PC-3 (cell line): ENCODE measurements around the gene IQCE. TPM values are rescaled to one million over a fixed set of nuclear protein-coding genes. Genes with fewer than 3 reads are reported as not detected.
A peak's percentile ranks its signal among the peaks of the same experiment; 100 is the strongest.

Source experiments
- ATAC-seq: fragments of 200-7000 bp; cut with Tn5 transposase; 2 replicates; pipeline ENCODE4 v1.9.1; 2020; ENCODE audit warnings: mild to moderate bottlenecking, moderate library complexity
- BruUV-seq: library from RNA; stranded (reverse); fragments of 400-500 nt; replicated peaks from 2 replicates; lab custom pipeline; 2021; lab: Mats Ljungman, UMichigan
- CTCF ChIA-PET: fragments of 300-600 bp; sonication (Branson Sonifier 250); formaldehyde crosslinking; loops from one replicate; lab custom pipeline; 2022; ENCODE audit warnings: antibody characterized with exemption; lab: Charles Lee
- POLR2A ChIA-PET: fragments of 300-600 bp; sonication (Branson Sonifier 250); formaldehyde crosslinking; loops from one replicate; lab custom pipeline; 2022; ENCODE audit warnings: antibody characterized with exemption; ENCODE audit not compliant: unreplicated experiment; lab: Charles Lee
- DNase-seq: peaks from one replicate; pipeline ENCODE4 v3.0.0-alpha.2; 2015
- H2AFZ ChIP-seq: fragments of 300-600 bp; sonication (generic); 2 replicates; pipeline ENCODE4 v1.6.0; 2016; ENCODE audit warnings: antibody characterized with exemption, low read length
- H3F3A ChIP-seq: fragments of 300-600 bp; sonication (generic); one replicate; pipeline ENCODE4 v1.6.0; 2017; ENCODE audit warnings: antibody characterized with exemption, low read length, control low read depth, mild to moderate bottlenecking; ENCODE audit not compliant: unreplicated experiment
- H3K27ac ChIP-seq: fragments of 300-600 bp; sonication (generic); 2 replicates; pipeline ENCODE4 v1.5.1; 2016; ENCODE audit warnings: mild to moderate bottlenecking, low read length
- H3K27me3 ChIP-seq: fragments of 300-600 bp; sonication (generic); 2 replicates; pipeline ENCODE4 v1.6.1; 2016; ENCODE audit warnings: low read length, mixed read lengths
- H3K36me3 ChIP-seq: fragments of 300-600 bp; sonication (generic); 2 replicates; pipeline ENCODE4 v1.6.1; 2016; ENCODE audit warnings: low read depth, mixed run types, low read length, mixed read lengths
- H3K4me1 ChIP-seq: fragments of 300-600 bp; sonication (generic); 2 replicates; pipeline ENCODE4 v1.5.1; 2016; ENCODE audit warnings: low read length; ENCODE audit not compliant: insufficient read depth
- H3K4me2 ChIP-seq: fragments of 300-600 bp; sonication (generic); 2 replicates; pipeline ENCODE4 v1.6.0; 2016; ENCODE audit warnings: low read length
- H3K4me3 ChIP-seq: fragments of 300-600 bp; sonication (generic); 2 replicates; pipeline ENCODE4 v1.5.1; 2016; ENCODE audit warnings: mild to moderate bottlenecking, low read length, mixed read lengths
- H3K79me2 ChIP-seq: fragments of 300-600 bp; sonication (generic); 2 replicates; pipeline ENCODE4 v1.6.1; 2017; ENCODE audit warnings: low read length, mixed read lengths
- H3K9ac ChIP-seq: fragments of 300-600 bp; sonication (generic); 2 replicates; pipeline ENCODE4 v1.6.0; 2016; ENCODE audit warnings: mild to moderate bottlenecking, low read length
- H3K9me2 ChIP-seq: fragments of 300-600 bp; sonication (generic); replicated peaks from 2 replicates; pipeline ENCODE4 v1.6.1; 2016; ENCODE audit warnings: mixed run types, low read length, mixed read lengths
- H3K9me3 ChIP-seq: fragments of 300-600 bp; sonication (generic); 2 replicates; pipeline ENCODE4 v1.6.1; 2016; ENCODE audit warnings: low read length, mixed read lengths
- H4K20me1 ChIP-seq: fragments of 300-600 bp; sonication (generic); 2 replicates; pipeline ENCODE4 v1.6.1; 2016; ENCODE audit warnings: low read length, mixed read lengths
- EZH2 ChIP-seq: fragments of 300-600 bp; sonication (generic); IDR thresholded peaks from one replicate; pipeline ENCODE4 v1.6.1; 2017; ENCODE audit warnings: antibody characterized with exemption, mild to moderate bottlenecking, low read length; ENCODE audit not compliant: unreplicated experiment
- EZH2phosphoT487 ChIP-seq: fragments of 300-600 bp; sonication (generic); IDR thresholded peaks from 2 replicates; pipeline ENCODE4 v1.6.1; 2018; ENCODE audit warnings: mild to moderate bottlenecking, antibody characterized with exemption, low read length, borderline replicate concordance
- intact Hi-C: fragments of 100-400 bp; cut with micrococcal nuclease; formaldehyde crosslinking; loops from 2 replicates; pipeline ENCODE4 v1.9.0; 2023
- total RNA-seq: library from RNA; depleted of rRNA; stranded (reverse); fragments of >200 nt; gene quantifications from 2 replicates; pipeline ENCODE4 v1.2.3, GENCODE V29; 2014
- TF ChIP-seq, protein P1 (sequence below): fragments of 300-600 bp; sonication (generic); conservative IDR thresholded peaks from 2 replicates; pipeline ENCODE4 v1.5.1; 2017; ENCODE audit warnings: antibody characterized with exemption, low read depth, mild to moderate bottlenecking, low read length

IQCE gene
- total RNA-seq, 1 experiment from 2014 or later = 9.7 TPM

DNA sequence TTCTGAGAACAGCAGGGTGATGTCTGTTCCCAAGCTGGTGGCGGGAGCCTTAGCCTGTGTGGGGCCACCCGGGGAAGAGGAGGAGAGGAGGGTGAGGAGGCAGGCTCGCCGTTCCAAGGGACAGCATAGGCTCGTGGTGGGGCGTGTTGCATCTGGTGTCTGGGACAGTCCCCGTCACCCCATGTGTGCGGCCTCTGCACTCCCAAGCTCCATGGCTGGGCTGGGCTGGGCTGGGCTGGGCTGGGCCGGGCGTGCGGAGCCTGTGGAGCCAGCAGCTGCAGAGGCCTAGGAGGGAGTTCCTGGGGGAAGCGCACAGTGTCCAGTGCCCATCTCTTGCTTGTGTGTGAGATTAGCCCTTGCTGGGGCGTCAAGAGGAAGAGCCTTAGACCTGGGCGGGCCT lies 52.1 kb downstream of the IQCE start:
- POLR2A ChIA-PET = no interaction called here
- Histone ChIP-seq H4K20me1 (no peaks in the 10 kb centered on the region), H3K9ac (no peak overlapping the region), H3K4me1 (peaks cover 9% of the 10 kb centered on the region), H3K36me3 (no peaks in the 10 kb centered on the region), H3K9me2 (no peaks in the 10 kb centered on the region), H3K4me2 (no peak overlapping the region), H3F3A (no peaks in the 10 kb centered on the region), H3K27ac (no peak overlapping the region), H2AFZ (no peak overlapping the region), H3K79me2 (no peaks in the 10 kb centered on the region), H3K4me3 (no peak overlapping the region), H3K27me3 (no peaks in the 10 kb centered on the region), H3K9me3 (no peaks in the 10 kb centered on the region)
- TF ChIP-seq EZH2 = no peak
- TF ChIP-seq, protein P1, sequence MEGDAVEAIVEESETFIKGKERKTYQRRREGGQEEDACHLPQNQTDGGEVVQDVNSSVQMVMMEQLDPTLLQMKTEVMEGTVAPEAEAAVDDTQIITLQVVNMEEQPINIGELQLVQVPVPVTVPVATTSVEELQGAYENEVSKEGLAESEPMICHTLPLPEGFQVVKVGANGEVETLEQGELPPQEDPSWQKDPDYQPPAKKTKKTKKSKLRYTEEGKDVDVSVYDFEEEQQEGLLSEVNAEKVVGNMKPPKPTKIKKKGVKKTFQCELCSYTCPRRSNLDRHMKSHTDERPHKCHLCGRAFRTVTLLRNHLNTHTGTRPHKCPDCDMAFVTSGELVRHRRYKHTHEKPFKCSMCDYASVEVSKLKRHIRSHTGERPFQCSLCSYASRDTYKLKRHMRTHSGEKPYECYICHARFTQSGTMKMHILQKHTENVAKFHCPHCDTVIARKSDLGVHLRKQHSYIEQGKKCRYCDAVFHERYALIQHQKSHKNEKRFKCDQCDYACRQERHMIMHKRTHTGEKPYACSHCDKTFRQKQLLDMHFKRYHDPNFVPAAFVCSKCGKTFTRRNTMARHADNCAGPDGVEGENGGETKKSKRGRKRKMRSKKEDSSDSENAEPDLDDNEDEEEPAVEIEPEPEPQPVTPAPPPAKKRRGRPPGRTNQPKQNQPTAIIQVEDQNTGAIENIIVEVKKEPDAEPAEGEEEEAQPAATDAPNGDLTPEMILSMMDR = no peak
- no peak for TF ChIP-seq EZH2phosphoT487
- intact Hi-C loops = no loop called here
- BruUV-seq = no TSS peak
- CTCF ChIA-PET = no interaction called here
- ATAC-seq = peak; percentile 23; the same call in 1 of the 2 replicates
- no peak for DNase-seq

DNA sequence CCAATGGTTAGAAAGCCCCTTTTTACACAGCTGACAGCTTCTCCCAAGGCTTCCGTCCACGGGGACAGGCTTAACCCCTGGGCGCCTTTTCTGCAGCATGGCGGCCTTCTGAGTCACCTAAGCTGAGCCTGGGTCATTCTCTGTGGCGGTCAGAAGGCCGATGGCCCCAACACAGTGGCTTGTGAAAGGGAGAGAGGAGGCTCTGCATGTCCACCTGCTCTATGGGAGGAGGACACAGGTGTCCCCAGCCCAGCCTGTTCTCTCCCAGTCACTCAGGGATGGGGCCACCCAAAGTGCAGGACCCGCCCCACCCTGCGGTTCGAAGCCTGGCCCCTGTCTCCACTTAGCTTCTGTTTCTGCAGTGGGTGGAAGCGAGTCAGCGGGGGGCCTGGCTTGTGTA lies 52.6 kb downstream of the IQCE start:
- no peaks in the 10 kb centered on the region for H3K36me3 ChIP-seq

DNA sequence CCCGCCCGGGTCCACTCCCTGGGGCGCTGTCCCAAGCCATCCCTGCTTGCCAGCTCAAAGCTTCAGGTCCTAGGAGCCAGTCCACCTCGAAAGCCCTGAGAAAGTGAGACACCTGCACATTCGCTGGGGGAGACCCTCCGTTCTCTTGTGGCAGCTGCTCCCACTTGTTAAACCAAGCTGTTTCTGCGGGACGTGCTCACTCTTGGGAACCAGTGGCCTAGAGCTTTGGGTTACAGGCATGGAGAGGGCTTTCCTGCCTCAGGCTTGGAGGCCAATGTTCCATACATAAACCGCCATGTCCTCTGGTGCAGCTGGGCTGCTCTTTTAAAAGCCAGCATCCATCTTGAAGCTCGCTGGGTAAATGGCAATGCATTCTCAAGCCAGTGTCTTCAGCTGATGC lies 53.1 kb downstream of the IQCE start:
- no peaks in the 10 kb centered on the region for H3K9me3 ChIP-seq
- no peaks in the 10 kb centered on the region for H3K36me3 ChIP-seq
- no peak overlapping the region for H2AFZ ChIP-seq
- no peak overlapping the region for H3K4me3 ChIP-seq
- no peaks in the 10 kb centered on the region for H3K9me2 ChIP-seq
- no peak for ATAC-seq
- H3K27me3 ChIP-seq = no peaks in the 10 kb centered on the region
- H3K79me2 ChIP-seq = no peaks in the 10 kb centered on the region
- no peaks in the 10 kb centered on the region for H4K20me1 ChIP-seq
- no peak overlapping the region for H3K27ac ChIP-seq
- no peak overlapping the region for H3K4me2 ChIP-seq
- no peaks in the 10 kb centered on the region for H3F3A ChIP-seq
- TF ChIP-seq, protein P1 = no peak
- TF ChIP-seq EZH2 (no peak), EZH2phosphoT487 (no peak)
- no peak for DNase-seq
- no peak overlapping the region for H3K9ac ChIP-seq
- POLR2A ChIA-PET = no interaction called here
- intact Hi-C loops = no loop called here
- BruUV-seq = no TSS peak
- H3K4me1 ChIP-seq = peaks cover 9% of the 10 kb centered on the region
- CTCF ChIA-PET = no interaction called here

More for the DNA sequence above, 52.6 kb downstream of the IQCE start:
- H3K27me3 ChIP-seq = no peaks in the 10 kb centered on the region
- no peak for DNase-seq
- no peaks in the 10 kb centered on the region for H3K79me2 ChIP-seq
- no peak for ATAC-seq
- no peak overlapping the region for H2AFZ ChIP-seq
- POLR2A ChIA-PET = no interaction called here
- TF ChIP-seq EZH2phosphoT487 = no peak
- H3K4me2 ChIP-seq = no peak overlapping the region
- no peaks in the 10 kb centered on the region for H3F3A ChIP-seq
- intact Hi-C loops = no loop called here
- CTCF ChIA-PET = no interaction called here
- no TSS peak for BruUV-seq
- H4K20me1 ChIP-seq = no peaks in the 10 kb centered on the region
- no peaks in the 10 kb centered on the region for H3K9me3 ChIP-seq
- no peak overlapping the region for H3K4me3 ChIP-seq
- H3K4me1 ChIP-seq = peaks cover 9% of the 10 kb centered on the region
- no peaks in the 10 kb centered on the region for H3K9me2 ChIP-seq
- H3K9ac ChIP-seq = no peak overlapping the region
- no peak overlapping the region for H3K27ac ChIP-seq
